Neural cell (in vitro differentiated cells): ENCODE data around the gene ST6GALNAC3. TPM values are rescaled to one million over a fixed set of nuclear protein-coding genes. Genes with fewer than 3 reads are reported as not detected.

ENCODE experiments used
- H2AFZ ChIP-seq: fragments of 200-600, 300-800 bp; sonication (generic), shearing (Covaris generic); 2 replicates; pipeline ENCODE4 v1.6.0; 2014; ENCODE audit warnings: low read depth, mild to moderate bottlenecking, antibody characterized with exemption, low read length, moderate library complexity
- H3F3A ChIP-seq: fragments of 200-600 bp; shearing (Covaris generic); 2 replicates; pipeline ENCODE4 v1.6.1; 2016; ENCODE audit warnings: mild to moderate bottlenecking, moderate library complexity, mixed read lengths, antibody characterized with exemption, low read length; ENCODE audit not compliant: insufficient read depth, poor library complexity, severe bottlenecking
- H3K27ac ChIP-seq: fragments of 200-600, 300-800 bp; sonication (generic), shearing (Covaris generic); 2 replicates; pipeline ENCODE4 v1.5.1; 2014; ENCODE audit warnings: mild to moderate bottlenecking, low read length, moderate library complexity
- H3K27me3 ChIP-seq: fragments of 300-800, 200-600 bp; sonication (generic), shearing (Covaris generic); 2 replicates; pipeline ENCODE4 v1.6.0; 2014; ENCODE audit warnings: mild to moderate bottlenecking, low read depth, low read length, moderate library complexity; ENCODE audit not compliant: insufficient read depth
- H3K36me3 ChIP-seq: fragments of 300-800, 200-600 bp; sonication (generic), shearing (Covaris generic); 2 replicates; pipeline ENCODE4 v1.5.1; 2014; ENCODE audit warnings: mild to moderate bottlenecking, antibody characterized with exemption, low read length, moderate library complexity; ENCODE audit not compliant: insufficient read depth
- H3K4me2 ChIP-seq: fragments of 300-800, 200-600 bp; sonication (generic), shearing (Covaris generic); 2 replicates; pipeline ENCODE4 v1.6.0; 2014; ENCODE audit warnings: mild to moderate bottlenecking, low read length
- H3K4me3 ChIP-seq: fragments of 300-800, 200-600 bp; sonication (generic), shearing (Covaris generic); 2 replicates; pipeline ENCODE4 v1.5.1; 2014; ENCODE audit warnings: mild to moderate bottlenecking, low read length, moderate library complexity
- H3K79me2 ChIP-seq: fragments of 200-600 bp; shearing (Covaris generic); replicated peaks from 2 replicates; pipeline ENCODE4 v1.6.0; 2014; ENCODE audit warnings: mild to moderate bottlenecking, low read length, moderate library complexity; ENCODE audit not compliant: insufficient read depth
- H3K9ac ChIP-seq: fragments of 300-800, 200-600 bp; sonication (generic), shearing (Covaris generic); 2 replicates; pipeline ENCODE4 v1.6.1; 2016; ENCODE audit warnings: mild to moderate bottlenecking, low read length, mixed read lengths
- H3K9me2 ChIP-seq: fragments of 200-600 bp; shearing (Covaris generic); 2 replicates; pipeline ENCODE4 v1.6.1; 2016; ENCODE audit warnings: mild to moderate bottlenecking, low read length, mixed read lengths; ENCODE audit not compliant: insufficient read depth
- H3K9me3 ChIP-seq: fragments of 200-600, 300-800 bp; sonication (generic), shearing (Covaris generic); 2 replicates; pipeline ENCODE4 v1.6.1; 2016; ENCODE audit warnings: mild to moderate bottlenecking, mixed run types, low read length, moderate library complexity, mixed read lengths
- H4K20me1 ChIP-seq: fragments of 200-600 bp; shearing (Covaris generic); 2 replicates; pipeline ENCODE4 v1.6.1; 2016; ENCODE audit warnings: mild to moderate bottlenecking, mixed run types; ENCODE audit not compliant: insufficient read depth
- EP300 ChIP-seq: fragments of 450-650 bp; conservative IDR thresholded peaks from 2 replicates; pipeline ENCODE4 v1.6.1; 2014; ENCODE audit warnings: antibody characterized with exemption, mild to moderate bottlenecking, moderate library complexity; ENCODE audit not compliant: poor library complexity, severe bottlenecking
- EZH2 ChIP-seq: fragments of 200-600, 300-800 bp; shearing (Covaris generic), sonication (generic); IDR thresholded peaks from 2 replicates; pipeline ENCODE4 v1.6.1; 2014; ENCODE audit warnings: antibody characterized with exemption, low read length, borderline replicate concordance, mild to moderate bottlenecking; ENCODE audit not compliant: insufficient read depth, poor library complexity, severe bottlenecking
- MXI1 ChIP-seq: fragments of 450-650 bp; conservative IDR thresholded peaks from 2 replicates; pipeline ENCODE4 v1.6.1; 2014; ENCODE audit warnings: antibody characterized with exemption, mild to moderate bottlenecking; ENCODE audit not compliant: poor library complexity, severe bottlenecking
- POLR2AphosphoS5 ChIP-seq: IDR thresholded peaks from 2 replicates; pipeline ENCODE4 v1.6.1; 2012
- RAD21 ChIP-seq: fragments of 450-650 bp; conservative IDR thresholded peaks from 2 replicates; pipeline ENCODE4 v1.6.1; 2014; ENCODE audit warnings: antibody characterized with exemption, mild to moderate bottlenecking, moderate library complexity
- SMC3 ChIP-seq: fragments of 450-650 bp; conservative IDR thresholded peaks from 2 replicates; pipeline ENCODE4 v1.6.1; 2014; ENCODE audit warnings: antibody characterized with exemption, mild to moderate bottlenecking, moderate library complexity; ENCODE audit not compliant: poor library complexity
- TAF1 ChIP-seq: IDR thresholded peaks from 2 replicates; pipeline ENCODE4 v1.6.1; 2012; ENCODE audit warnings: low read depth
- polyA plus RNA-seq: library from polyadenylated mRNA; depleted of rRNA; stranded (reverse); fragments of >200 nt; gene quantifications from 2 replicates; pipeline ENCODE4 v1.2.3, GENCODE V29; 2014
- TF ChIP-seq, protein P1 (sequence below): IDR thresholded peaks from 2 replicates; pipeline ENCODE4 v1.6.1; 2012; ENCODE audit warnings: borderline replicate concordance
- TF ChIP-seq, protein P2 (sequence below): fragments of 450-650 bp; IDR thresholded peaks from 2 replicates; pipeline ENCODE4 v1.5.1; 2014; ENCODE audit warnings: antibody characterized with exemption, mild to moderate bottlenecking, moderate library complexity; ENCODE audit not compliant: poor library complexity, severe bottlenecking

The ST6GALNAC3 gene
- polyA plus RNA-seq, 1 donor from 2014 or later, result 3.6 TPM

DNA sequence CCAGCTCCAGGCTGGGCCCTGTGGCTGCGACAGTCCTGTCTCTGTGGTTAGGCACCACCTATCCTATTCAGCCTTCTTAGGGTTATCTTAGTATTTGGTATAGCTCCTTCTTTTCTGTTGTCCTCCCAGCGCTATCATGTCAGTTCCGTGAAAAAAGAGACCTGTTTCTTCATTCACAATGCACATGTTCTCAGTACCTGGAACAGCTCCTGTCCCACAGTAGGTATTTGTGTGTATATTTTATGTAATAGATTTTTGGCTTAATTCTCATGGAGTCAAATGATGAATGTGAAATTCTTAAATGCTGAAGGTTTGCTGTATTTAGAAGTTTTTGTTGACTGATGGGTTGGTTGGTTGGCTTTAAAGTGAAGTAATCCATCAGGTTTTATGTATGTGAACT is 279.7 kb downstream of the ST6GALNAC3 start:
- Histone ChIP-seq H3K36me3 (no peaks in the 10 kb centered on the region), H3K9ac (no peak overlapping the region), H3F3A (no peaks in the 10 kb centered on the region), H3K27ac (no peak overlapping the region), H3K9me3 (no peaks in the 10 kb centered on the region), H3K4me3 (no peak overlapping the region), H3K4me2 (no peak overlapping the region), H3K27me3 (no peaks in the 10 kb centered on the region), H3K79me2 (no peaks in the 10 kb centered on the region), H4K20me1 (no peaks in the 10 kb centered on the region), H3K9me2 (no peaks in the 10 kb centered on the region), H2AFZ (no peak overlapping the region)
- no peak for TF ChIP-seq SMC3

DNA sequence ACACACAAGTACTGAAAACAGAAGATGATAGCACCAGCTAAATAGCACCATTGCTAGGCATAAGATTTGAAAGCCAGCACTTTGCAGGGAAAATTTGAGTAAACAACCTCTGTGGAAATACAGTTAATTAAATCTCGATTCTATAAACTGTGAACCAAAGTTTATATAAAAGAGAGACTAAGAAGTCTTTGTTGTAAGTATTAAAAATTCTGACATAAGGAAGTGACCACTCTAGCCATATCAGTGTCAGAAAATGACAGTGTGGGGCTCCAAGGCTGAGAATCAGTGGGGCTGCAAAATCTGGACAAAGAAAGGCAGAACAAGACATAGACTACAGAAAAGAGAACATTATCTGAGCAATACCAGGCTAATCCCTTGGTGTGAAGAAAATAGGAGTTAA is 292.2 kb downstream of the ST6GALNAC3 start:
- no peaks in the 10 kb centered on the region for H4K20me1 ChIP-seq
- H2AFZ ChIP-seq, result no peak overlapping the region
- no peak overlapping the region for H3K9ac ChIP-seq
- no peaks in the 10 kb centered on the region for H3K9me3 ChIP-seq
- H3K27me3 ChIP-seq, result no peaks in the 10 kb centered on the region
- no peak overlapping the region for H3K4me3 ChIP-seq
- H3K9me2 ChIP-seq, result no peaks in the 10 kb centered on the region
- TF ChIP-seq POLR2AphosphoS5 (no peak), EP300 (no peak), SMC3 (no peak), MXI1 (no peak), EZH2 (no peak), RAD21 (no peak)
- TF ChIP-seq, protein P1, sequence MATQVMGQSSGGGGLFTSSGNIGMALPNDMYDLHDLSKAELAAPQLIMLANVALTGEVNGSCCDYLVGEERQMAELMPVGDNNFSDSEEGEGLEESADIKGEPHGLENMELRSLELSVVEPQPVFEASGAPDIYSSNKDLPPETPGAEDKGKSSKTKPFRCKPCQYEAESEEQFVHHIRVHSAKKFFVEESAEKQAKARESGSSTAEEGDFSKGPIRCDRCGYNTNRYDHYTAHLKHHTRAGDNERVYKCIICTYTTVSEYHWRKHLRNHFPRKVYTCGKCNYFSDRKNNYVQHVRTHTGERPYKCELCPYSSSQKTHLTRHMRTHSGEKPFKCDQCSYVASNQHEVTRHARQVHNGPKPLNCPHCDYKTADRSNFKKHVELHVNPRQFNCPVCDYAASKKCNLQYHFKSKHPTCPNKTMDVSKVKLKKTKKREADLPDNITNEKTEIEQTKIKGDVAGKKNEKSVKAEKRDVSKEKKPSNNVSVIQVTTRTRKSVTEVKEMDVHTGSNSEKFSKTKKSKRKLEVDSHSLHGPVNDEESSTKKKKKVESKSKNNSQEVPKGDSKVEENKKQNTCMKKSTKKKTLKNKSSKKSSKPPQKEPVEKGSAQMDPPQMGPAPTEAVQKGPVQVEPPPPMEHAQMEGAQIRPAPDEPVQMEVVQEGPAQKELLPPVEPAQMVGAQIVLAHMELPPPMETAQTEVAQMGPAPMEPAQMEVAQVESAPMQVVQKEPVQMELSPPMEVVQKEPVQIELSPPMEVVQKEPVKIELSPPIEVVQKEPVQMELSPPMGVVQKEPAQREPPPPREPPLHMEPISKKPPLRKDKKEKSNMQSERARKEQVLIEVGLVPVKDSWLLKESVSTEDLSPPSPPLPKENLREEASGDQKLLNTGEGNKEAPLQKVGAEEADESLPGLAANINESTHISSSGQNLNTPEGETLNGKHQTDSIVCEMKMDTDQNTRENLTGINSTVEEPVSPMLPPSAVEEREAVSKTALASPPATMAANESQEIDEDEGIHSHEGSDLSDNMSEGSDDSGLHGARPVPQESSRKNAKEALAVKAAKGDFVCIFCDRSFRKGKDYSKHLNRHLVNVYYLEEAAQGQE, result no peak
- H3K27ac ChIP-seq, result no peak overlapping the region
- no peaks in the 10 kb centered on the region for H3F3A ChIP-seq
- no peaks in the 10 kb centered on the region for H3K79me2 ChIP-seq
- H3K4me2 ChIP-seq, result no peak overlapping the region
- no peaks in the 10 kb centered on the region for H3K36me3 ChIP-seq

- no peak overlapping the region for H3K4me3 ChIP-seq
- H3K9ac ChIP-seq, result no peak overlapping the region
- TF ChIP-seq, protein P1, result no peak
- TF ChIP-seq MXI1 (no peak), TAF1 (no peak), RAD21 (no peak), POLR2AphosphoS5 (no peak), SMC3 (no peak), EZH2 (no peak), EP300 (no peak)
- TF ChIP-seq, protein P2, sequence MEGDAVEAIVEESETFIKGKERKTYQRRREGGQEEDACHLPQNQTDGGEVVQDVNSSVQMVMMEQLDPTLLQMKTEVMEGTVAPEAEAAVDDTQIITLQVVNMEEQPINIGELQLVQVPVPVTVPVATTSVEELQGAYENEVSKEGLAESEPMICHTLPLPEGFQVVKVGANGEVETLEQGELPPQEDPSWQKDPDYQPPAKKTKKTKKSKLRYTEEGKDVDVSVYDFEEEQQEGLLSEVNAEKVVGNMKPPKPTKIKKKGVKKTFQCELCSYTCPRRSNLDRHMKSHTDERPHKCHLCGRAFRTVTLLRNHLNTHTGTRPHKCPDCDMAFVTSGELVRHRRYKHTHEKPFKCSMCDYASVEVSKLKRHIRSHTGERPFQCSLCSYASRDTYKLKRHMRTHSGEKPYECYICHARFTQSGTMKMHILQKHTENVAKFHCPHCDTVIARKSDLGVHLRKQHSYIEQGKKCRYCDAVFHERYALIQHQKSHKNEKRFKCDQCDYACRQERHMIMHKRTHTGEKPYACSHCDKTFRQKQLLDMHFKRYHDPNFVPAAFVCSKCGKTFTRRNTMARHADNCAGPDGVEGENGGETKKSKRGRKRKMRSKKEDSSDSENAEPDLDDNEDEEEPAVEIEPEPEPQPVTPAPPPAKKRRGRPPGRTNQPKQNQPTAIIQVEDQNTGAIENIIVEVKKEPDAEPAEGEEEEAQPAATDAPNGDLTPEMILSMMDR, result no peak
- H3K9me2 ChIP-seq, result no peaks in the 10 kb centered on the region
- H3K4me2 ChIP-seq, result no peak overlapping the region
- no peaks in the 10 kb centered on the region for H3K27me3 ChIP-seq
- H4K20me1 ChIP-seq, result no peaks in the 10 kb centered on the region
- no peak overlapping the region for H2AFZ ChIP-seq
- no peaks in the 10 kb centered on the region for H3K36me3 ChIP-seq
- H3K9me3 ChIP-seq, result no peaks in the 10 kb centered on the region
- no peak overlapping the region for H3K27ac ChIP-seq
- H3F3A ChIP-seq, result no peaks in the 10 kb centered on the region
- H3K79me2 ChIP-seq, result no peaks in the 10 kb centered on the region
Observed at GRCh38 chr1:76371941-76372340, 297.4 kb downstream of the ST6GALNAC3 start.
